ENCODE data around the gene PSMA7. TPM values are rescaled to one million over a fixed set of nuclear protein-coding genes. Genes with fewer than 3 reads are reported as not detected.

The PSMA7 gene
- total RNA-seq, 2 donors from 2014 or later, result 174 to 176 TPM

DNA sequence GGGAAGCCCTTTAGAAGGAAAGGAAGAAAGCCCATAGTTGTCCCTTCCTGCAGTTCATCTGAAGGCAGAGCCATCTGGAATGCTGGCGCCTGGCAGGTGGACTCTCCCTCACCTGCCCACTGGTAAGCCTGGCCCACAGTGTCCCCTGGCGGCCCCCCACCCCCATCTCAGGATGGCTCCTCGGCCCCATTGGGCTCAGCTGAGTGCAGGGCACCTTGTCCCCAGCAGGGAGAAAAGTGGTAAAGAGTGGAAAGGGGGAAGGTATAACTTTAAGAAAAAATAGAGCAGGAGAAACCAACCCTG lies 13.0 kb upstream of the PSMA7 start:
- no peaks in the 10 kb centered on the region for H3K27me3 ChIP-seq
- no peak overlapping the region for H3K27ac ChIP-seq
- no peak for ATAC-seq
- no peak for TF ChIP-seq POLR2A (IDR thresholded peaks at IDR 0.05)
- TF ChIP-seq, protein P1, sequence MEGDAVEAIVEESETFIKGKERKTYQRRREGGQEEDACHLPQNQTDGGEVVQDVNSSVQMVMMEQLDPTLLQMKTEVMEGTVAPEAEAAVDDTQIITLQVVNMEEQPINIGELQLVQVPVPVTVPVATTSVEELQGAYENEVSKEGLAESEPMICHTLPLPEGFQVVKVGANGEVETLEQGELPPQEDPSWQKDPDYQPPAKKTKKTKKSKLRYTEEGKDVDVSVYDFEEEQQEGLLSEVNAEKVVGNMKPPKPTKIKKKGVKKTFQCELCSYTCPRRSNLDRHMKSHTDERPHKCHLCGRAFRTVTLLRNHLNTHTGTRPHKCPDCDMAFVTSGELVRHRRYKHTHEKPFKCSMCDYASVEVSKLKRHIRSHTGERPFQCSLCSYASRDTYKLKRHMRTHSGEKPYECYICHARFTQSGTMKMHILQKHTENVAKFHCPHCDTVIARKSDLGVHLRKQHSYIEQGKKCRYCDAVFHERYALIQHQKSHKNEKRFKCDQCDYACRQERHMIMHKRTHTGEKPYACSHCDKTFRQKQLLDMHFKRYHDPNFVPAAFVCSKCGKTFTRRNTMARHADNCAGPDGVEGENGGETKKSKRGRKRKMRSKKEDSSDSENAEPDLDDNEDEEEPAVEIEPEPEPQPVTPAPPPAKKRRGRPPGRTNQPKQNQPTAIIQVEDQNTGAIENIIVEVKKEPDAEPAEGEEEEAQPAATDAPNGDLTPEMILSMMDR (IDR thresholded peaks at IDR 0.05), result no peak
- no peak for DNase-seq
- peaks cover 0 to 4% of the 10 kb centered on the region in 2 donors for H3K36me3 ChIP-seq (replicated peaks in 1 of 2; ENCODE audit: insufficient read depth in 1 of 2, low read depth in 2 of 2)
- 67 to 79% methylated on average over 3 of the region's 3 CpGs for WGBS, 2 donors
- no peak overlapping the region for H3K4me3 ChIP-seq
- intact Hi-C loops (cut with DNase I), result no loop called here
- no peaks in the 10 kb centered on the region for H3K9me3 ChIP-seq
- H3K4me1 ChIP-seq, result peaks cover 14% of the 10 kb centered on the region

DNA sequence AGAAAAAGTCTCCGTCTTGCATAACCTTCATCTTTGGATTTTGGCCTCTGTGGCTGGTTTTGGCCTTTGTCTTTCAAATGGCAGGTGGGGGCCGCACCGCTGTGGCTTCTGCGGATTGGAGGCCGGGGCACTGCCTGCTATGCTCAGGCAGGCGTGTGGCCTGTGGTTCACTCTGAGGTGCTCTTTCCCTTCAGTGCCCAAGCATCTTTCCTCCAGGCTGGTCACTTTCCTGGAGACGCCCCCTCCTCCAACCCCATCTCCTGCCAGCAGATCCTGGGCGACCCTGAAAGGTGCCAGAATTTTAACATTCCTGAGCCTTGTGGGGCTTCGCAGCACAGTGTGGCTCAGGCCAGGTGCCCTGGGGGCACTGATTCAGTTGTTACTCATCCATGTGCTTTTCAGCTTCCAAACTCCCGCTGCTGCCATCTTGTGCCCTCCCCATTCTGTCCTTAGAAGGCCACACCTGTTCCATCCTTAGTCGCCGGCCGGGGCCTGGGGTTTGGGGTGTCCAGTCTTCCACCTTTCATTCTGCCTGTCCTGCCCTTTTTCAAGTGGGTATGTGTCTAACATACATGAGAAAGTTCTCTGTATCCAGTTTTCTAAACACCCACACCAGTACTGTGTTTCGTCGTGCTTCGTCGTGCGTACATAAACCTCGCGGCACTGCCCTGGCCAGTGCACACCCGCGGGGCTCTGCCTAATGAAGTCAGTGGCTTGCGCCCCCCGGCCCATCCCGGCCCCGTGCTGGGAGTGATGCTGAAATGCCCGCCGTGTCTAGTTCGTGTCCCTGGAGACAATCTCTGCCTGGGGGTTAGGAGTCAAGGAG lies 12.4 kb upstream of the PSMA7 start:
- TF ChIP-seq, protein P1 (IDR thresholded peaks at IDR 0.05), result no peak
- TF ChIP-seq POLR2A (IDR thresholded peaks at IDR 0.05), result no peak
- intact Hi-C loops (cut with DNase I), result no loop called here
- Histone ChIP-seq H3K9me3 (no peaks in the 10 kb centered on the region), H3K4me3 (no peak overlapping the region), H3K27me3 (no peaks in the 10 kb centered on the region), H3K27ac (no peak overlapping the region), H3K36me3 (replicated peaks in 1 of 2; ENCODE audit: insufficient read depth in 1 of 2, low read depth in 2 of 2) (peaks cover 0 to 2% of the 10 kb centered on the region in 2 donors), H3K4me1 (peaks cover 14% of the 10 kb centered on the region)
- WGBS, 2 donors, result 86 to 89% methylated on average over 29 of the region's 29 CpGs
- DNase-seq, result no peak
- no peak for ATAC-seq

- ATAC-seq (no peak), DNase-seq (no peak)
- H3K9me3 ChIP-seq, result no peaks in the 10 kb centered on the region
- TF ChIP-seq, protein P1 (IDR thresholded peaks at IDR 0.05), result no peak
- no peak for TF ChIP-seq POLR2A (IDR thresholded peaks at IDR 0.05)
- H3K4me1 ChIP-seq, result peaks cover 7% of the 10 kb centered on the region
- intact Hi-C loops (cut with DNase I), result no loop called here
- no peaks in the 10 kb centered on the region for H3K27me3 ChIP-seq
- 81 to 89% methylated on average over 21 of the region's 23 CpGs for WGBS, 2 donors
- no peak overlapping the region for H3K27ac ChIP-seq
- H3K4me3 ChIP-seq, result no peak overlapping the region
- H3K36me3 ChIP-seq (replicated peaks in 1 of 2; ENCODE audit: insufficient read depth in 1 of 2, low read depth in 2 of 2), result no peaks in the 10 kb centered on the region
Measured at GRCh38 chr20:62151835-62152364, 8.7 kb upstream of the PSMA7 start.

DNA sequence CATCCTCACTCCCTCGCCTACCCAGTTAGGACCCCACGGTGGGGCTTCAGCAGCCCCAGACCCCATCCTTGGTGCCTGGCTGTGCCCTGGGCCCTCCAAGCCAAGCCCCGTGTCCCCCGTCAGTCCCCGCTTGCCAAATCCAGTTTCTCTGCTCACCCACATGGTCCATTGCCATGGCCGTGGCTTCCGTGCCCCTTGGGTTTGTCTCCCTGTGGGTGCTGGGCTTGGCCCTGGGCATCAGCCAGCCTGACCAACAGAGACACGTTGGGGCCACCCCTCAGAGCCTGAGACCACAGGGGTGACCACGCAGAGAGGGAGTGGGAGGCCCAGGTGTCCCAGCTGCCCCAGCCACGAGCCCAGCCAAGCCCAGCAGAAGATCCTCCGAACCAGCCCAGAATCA lies 8.0 kb upstream of the PSMA7 start:
- 89 to 90% methylated on average over 8 to 10 of the region's 11 CpGs for WGBS, 2 donors
- no peak for DNase-seq

More for the DNA sequence above, 8.0 kb upstream of the PSMA7 start:
- peaks cover under 1% of the 10 kb centered on the region for H3K4me1 ChIP-seq
- no peaks in the 10 kb centered on the region for H3K36me3 ChIP-seq (replicated peaks in 1 of 2; ENCODE audit: insufficient read depth in 1 of 2, low read depth in 2 of 2)
- TF ChIP-seq, protein P1 (IDR thresholded peaks at IDR 0.05), result no peak
- TF ChIP-seq POLR2A (IDR thresholded peaks at IDR 0.05), result no peak
- no peaks in the 10 kb centered on the region for H3K27me3 ChIP-seq
- intact Hi-C loops (cut with DNase I), result no loop called here
- no peak for ATAC-seq
- no peaks in the 10 kb centered on the region for H3K9me3 ChIP-seq
- no peak overlapping the region for H3K4me3 ChIP-seq
- H3K27ac ChIP-seq, result no peak overlapping the region

Measured in body of pancreas (tissue), 4 donors.